Neural progenitor cell (in vitro differentiated cells): ENCODE data around the gene CSF2. TPM values are rescaled to one million over a fixed set of nuclear protein-coding genes. Genes with fewer than 3 reads are reported as not detected.

ENCODE experiments used
- DNase-seq: peaks from one replicate; pipeline ENCODE4 v3.0.0-alpha.2; 2016; ENCODE audit warnings: low spot score
- H2AFZ ChIP-seq: fragments of 200-600 bp; sonication (generic); replicated peaks from 2 replicates; pipeline ENCODE4 v1.6.1; 2016; ENCODE audit warnings: antibody characterized with exemption
- H3F3A ChIP-seq: fragments of 200-600 bp; sonication (generic); 2 replicates; pipeline ENCODE4 v1.6.1; 2016; ENCODE audit warnings: antibody characterized with exemption, low read depth
- H3K27ac ChIP-seq: fragments of 200-600 bp; sonication (generic); 2 replicates; pipeline ENCODE4 v1.5.1; 2016; ENCODE audit warnings: mild to moderate bottlenecking
- H3K27me3 ChIP-seq: fragments of 200-600 bp; sonication (generic); 2 replicates; pipeline ENCODE4 v1.6.1; 2016; ENCODE audit warnings: mild to moderate bottlenecking, moderate library complexity
- H3K36me3 ChIP-seq: fragments of 200-600 bp; sonication (generic); 2 replicates; pipeline ENCODE4 v1.5.1; 2016
- H3K4me1 ChIP-seq: fragments of 200-600 bp; sonication (generic); 2 replicates; pipeline ENCODE4 v1.6.1; 2016; ENCODE audit warnings: mixed run types
- H3K4me2 ChIP-seq: fragments of 200-600 bp; sonication (generic); 2 replicates; pipeline ENCODE4 v1.6.1; 2016
- H3K4me3 ChIP-seq: fragments of 200-600 bp; sonication (generic); 2 replicates; pipeline ENCODE4 v1.5.1; 2016
- H3K79me2 ChIP-seq: fragments of 200-600 bp; sonication (generic); 2 replicates; pipeline ENCODE4 v1.6.1; 2016; ENCODE audit warnings: low read depth
- H3K9ac ChIP-seq: fragments of 200-600 bp; sonication (generic); 2 replicates; pipeline ENCODE4 v1.6.1; 2016
- H3K9me3 ChIP-seq: fragments of 200-600 bp; sonication (generic); 2 replicates; pipeline ENCODE4 v1.5.1; 2016; ENCODE audit warnings: low read depth
- H4K20me1 ChIP-seq: fragments of 200-600 bp; sonication (generic); 2 replicates; pipeline ENCODE4 v1.6.1; 2016; ENCODE audit warnings: low read depth
- H3K27ac Mint-ChIP-seq: 3 replicates; pipeline ENCODE4 v1.8.0; 2021; ENCODE audit warnings: mixed read lengths
- H3K27me3 Mint-ChIP-seq: 2 replicates; pipeline ENCODE4 v1.8.0; 2022; ENCODE audit warnings: low read depth, mild to moderate bottlenecking, inconsistent platforms, moderate library complexity, mixed read lengths; ENCODE audit not compliant: insufficient read depth
- H3K36me3 Mint-ChIP-seq: 3 replicates; pipeline ENCODE4 v1.8.0; 2021; ENCODE audit warnings: mixed read lengths
- H3K4me1 Mint-ChIP-seq: 3 replicates; pipeline ENCODE4 v1.8.0; 2021; ENCODE audit warnings: mixed read lengths
- H3K4me3 Mint-ChIP-seq: 3 replicates; pipeline ENCODE4 v1.8.0; 2021; ENCODE audit warnings: mild to moderate bottlenecking, moderate library complexity, mixed read lengths
- H3K9me3 Mint-ChIP-seq: 3 replicates; pipeline ENCODE4 v1.8.0; 2020; ENCODE audit warnings: mixed read lengths
- EZH2 ChIP-seq: fragments of 200-600 bp; sonication (generic); IDR thresholded peaks from 2 replicates; pipeline ENCODE4 v1.6.1; 2017; ENCODE audit warnings: antibody characterized with exemption, mild to moderate bottlenecking, moderate library complexity
- EZH2phosphoT487 ChIP-seq: fragments of 200-600 bp; sonication (generic); IDR thresholded peaks from 2 replicates; pipeline ENCODE4 v1.6.1; 2017; ENCODE audit warnings: antibody characterized with exemption
- total RNA-seq: library from RNA; depleted of rRNA; stranded (reverse); fragments of >200 nt; gene quantifications from 2 replicates; pipeline ENCODE4 v1.2.3, GENCODE V29; 2015; ENCODE audit warnings: low replicate concordance
- TF ChIP-seq, protein P1 (sequence below): fragments of 200-600 bp; sonication (generic); IDR thresholded peaks from 2 replicates; pipeline ENCODE4 v1.5.1; 2017; ENCODE audit warnings: antibody characterized with exemption, mild to moderate bottlenecking

Gene CSF2
- total RNA-seq, 1 donor from 2014 or later: not detected

DNA sequence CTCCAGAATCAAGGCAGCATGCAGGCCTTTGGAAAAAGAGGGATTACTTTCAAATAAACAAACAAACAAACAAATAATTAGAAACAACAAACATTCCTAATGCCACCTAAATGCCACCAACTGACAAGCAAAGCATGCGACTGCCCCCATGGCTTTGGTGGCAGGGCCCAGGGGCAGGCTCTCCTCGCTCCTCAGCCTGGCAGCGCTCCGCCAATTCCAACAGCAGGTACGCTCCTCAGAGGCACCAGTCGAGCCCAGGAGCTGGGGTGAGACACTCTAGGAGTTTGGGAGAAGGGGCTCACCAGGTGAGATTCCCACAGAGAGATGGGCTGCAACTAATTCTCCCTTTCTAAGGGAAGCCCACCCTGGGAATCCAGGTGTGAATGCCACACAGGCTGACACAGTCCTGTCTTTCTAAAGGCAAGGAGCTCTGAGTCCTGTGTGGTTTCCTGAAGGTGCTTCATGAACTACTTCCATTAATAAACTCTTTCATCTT is 27.8 kb downstream of the CSF2 start:
- no peak overlapping the region for H2AFZ ChIP-seq
- H3K4me3 ChIP-seq: no peak overlapping the region
- H3K9me3 Mint-ChIP-seq: no peaks in the 10 kb centered on the region
- H3K9me3 ChIP-seq: no peaks in the 10 kb centered on the region
- H3F3A ChIP-seq: no peaks in the 10 kb centered on the region
- H3K9ac ChIP-seq: no peak overlapping the region
- no peaks in the 10 kb centered on the region for H3K27me3 ChIP-seq
- H3K36me3 ChIP-seq: no peaks in the 10 kb centered on the region
- DNase-seq: no peak
- H3K4me2 ChIP-seq: no peak overlapping the region
- no peaks in the 10 kb centered on the region for H3K79me2 ChIP-seq
- no peaks in the 10 kb centered on the region for H3K4me1 Mint-ChIP-seq
- no peak overlapping the region for H3K4me3 Mint-ChIP-seq
- peaks cover 2% of the 10 kb centered on the region for H3K27me3 Mint-ChIP-seq
- H3K4me1 ChIP-seq: no peaks in the 10 kb centered on the region
- H4K20me1 ChIP-seq: no peaks in the 10 kb centered on the region
- no peak overlapping the region for H3K27ac Mint-ChIP-seq
- TF ChIP-seq EZH2phosphoT487 (no peak), EZH2 (no peak)
- TF ChIP-seq, protein P1, sequence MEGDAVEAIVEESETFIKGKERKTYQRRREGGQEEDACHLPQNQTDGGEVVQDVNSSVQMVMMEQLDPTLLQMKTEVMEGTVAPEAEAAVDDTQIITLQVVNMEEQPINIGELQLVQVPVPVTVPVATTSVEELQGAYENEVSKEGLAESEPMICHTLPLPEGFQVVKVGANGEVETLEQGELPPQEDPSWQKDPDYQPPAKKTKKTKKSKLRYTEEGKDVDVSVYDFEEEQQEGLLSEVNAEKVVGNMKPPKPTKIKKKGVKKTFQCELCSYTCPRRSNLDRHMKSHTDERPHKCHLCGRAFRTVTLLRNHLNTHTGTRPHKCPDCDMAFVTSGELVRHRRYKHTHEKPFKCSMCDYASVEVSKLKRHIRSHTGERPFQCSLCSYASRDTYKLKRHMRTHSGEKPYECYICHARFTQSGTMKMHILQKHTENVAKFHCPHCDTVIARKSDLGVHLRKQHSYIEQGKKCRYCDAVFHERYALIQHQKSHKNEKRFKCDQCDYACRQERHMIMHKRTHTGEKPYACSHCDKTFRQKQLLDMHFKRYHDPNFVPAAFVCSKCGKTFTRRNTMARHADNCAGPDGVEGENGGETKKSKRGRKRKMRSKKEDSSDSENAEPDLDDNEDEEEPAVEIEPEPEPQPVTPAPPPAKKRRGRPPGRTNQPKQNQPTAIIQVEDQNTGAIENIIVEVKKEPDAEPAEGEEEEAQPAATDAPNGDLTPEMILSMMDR: no peak
- no peak overlapping the region for H3K27ac ChIP-seq
- H3K36me3 Mint-ChIP-seq: no peaks in the 10 kb centered on the region

DNA sequence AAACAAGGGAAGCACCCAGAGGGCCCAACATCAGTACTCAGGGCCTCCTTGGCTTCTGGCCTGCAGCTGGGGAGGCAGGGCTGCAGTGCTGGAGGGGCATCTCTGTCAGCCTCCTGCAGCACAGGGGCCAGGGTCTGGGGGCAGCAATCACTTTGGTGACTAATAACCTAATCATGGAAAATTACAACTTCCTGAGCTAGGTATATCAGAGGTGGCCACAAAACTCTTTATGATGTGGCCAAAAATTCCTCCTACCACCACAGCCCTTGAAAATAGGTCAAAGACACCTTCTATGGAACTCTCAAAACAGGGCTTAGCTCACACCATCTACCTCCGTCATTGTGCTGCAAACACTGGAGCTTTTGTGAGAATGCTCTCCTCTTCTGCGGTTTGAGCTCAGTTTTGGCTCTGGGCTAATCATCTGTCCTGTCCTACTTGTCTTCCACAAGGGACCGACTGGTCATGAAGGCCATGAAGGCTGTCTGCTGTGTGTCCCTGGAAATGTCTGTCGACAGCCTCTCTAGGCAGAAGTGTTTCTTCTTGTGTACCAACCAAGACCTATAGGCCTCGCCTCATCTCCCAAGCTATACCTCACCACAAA is 28.6 kb downstream of the CSF2 start:
- Mint-ChIP-seq H3K4me1 (no peaks in the 10 kb centered on the region), H3K9me3 (no peaks in the 10 kb centered on the region), H3K27ac (no peak overlapping the region), H3K36me3 (no peaks in the 10 kb centered on the region), H3K4me3 (no peak overlapping the region), H3K27me3 (peaks cover 2% of the 10 kb centered on the region)
- Histone ChIP-seq H3K36me3 (no peaks in the 10 kb centered on the region), H2AFZ (no peak overlapping the region), H3K27me3 (no peaks in the 10 kb centered on the region), H3K9ac (no peak overlapping the region), H3K4me1 (no peaks in the 10 kb centered on the region), H3K4me3 (no peak overlapping the region), H4K20me1 (no peaks in the 10 kb centered on the region), H3K4me2 (no peak overlapping the region), H3K9me3 (no peaks in the 10 kb centered on the region), H3K27ac (no peak overlapping the region), H3K79me2 (no peaks in the 10 kb centered on the region), H3F3A (no peaks in the 10 kb centered on the region)
- no peak for DNase-seq
- TF ChIP-seq EZH2phosphoT487 (no peak), EZH2 (no peak)
- TF ChIP-seq, protein P1: no peak

DNA sequence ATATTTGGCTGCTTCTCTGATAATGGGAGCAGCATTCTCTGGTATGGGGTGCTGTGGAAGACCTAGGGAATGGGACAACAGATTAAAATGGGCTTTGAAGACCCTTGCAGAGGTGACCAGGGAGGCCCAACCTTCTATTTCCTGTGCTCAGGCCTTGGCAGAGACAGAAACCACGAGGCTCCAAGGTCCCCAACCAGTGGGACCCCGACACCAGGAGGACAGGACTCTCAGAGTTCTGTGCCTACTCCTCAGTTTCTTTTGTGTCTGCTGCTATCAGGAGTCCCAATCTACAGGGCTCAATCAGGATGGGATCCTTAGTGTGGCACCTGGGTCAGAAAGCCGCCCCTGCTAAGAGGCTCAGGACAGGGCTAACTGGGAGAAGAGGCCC is 29.3 kb downstream of the CSF2 start:
- no peak for DNase-seq
- H3K36me3 Mint-ChIP-seq: no peaks in the 10 kb centered on the region
- Histone ChIP-seq H3K27me3 (no peaks in the 10 kb centered on the region), H3K4me2 (no peak overlapping the region), H2AFZ (no peak overlapping the region), H3K9ac (no peak overlapping the region), H3K4me3 (no peak overlapping the region), H4K20me1 (no peaks in the 10 kb centered on the region), H3K79me2 (no peaks in the 10 kb centered on the region), H3K27ac (no peak overlapping the region), H3K4me1 (no peaks in the 10 kb centered on the region), H3K36me3 (no peaks in the 10 kb centered on the region), H3K9me3 (no peaks in the 10 kb centered on the region), H3F3A (no peaks in the 10 kb centered on the region)
- no peak overlapping the region for H3K27ac Mint-ChIP-seq
- H3K4me3 Mint-ChIP-seq: no peak overlapping the region
- H3K4me1 Mint-ChIP-seq: no peaks in the 10 kb centered on the region
- TF ChIP-seq, protein P1: no peak
- TF ChIP-seq EZH2 (no peak), EZH2phosphoT487 (no peak)
- H3K9me3 Mint-ChIP-seq: peaks cover 2% of the 10 kb centered on the region
- peaks cover 2% of the 10 kb centered on the region for H3K27me3 Mint-ChIP-seq
